Neutrophil (primary cell): ENCODE results near the gene FZD10.

Source experiments
- H3K27ac ChIP-seq: fragments of 200-600 bp; sonication (generic); 2 replicates; pipeline ENCODE4 v1.5.1; 2016; ENCODE audit warnings: mild to moderate bottlenecking, moderate library complexity
- H3K27me3 ChIP-seq: fragments of 200-600 bp; sonication (generic); 2 replicates; pipeline ENCODE4 v1.6.0; 2016; ENCODE audit warnings: mild to moderate bottlenecking
- H3K36me3 ChIP-seq: fragments of 200-600 bp; sonication (generic); 2 replicates; pipeline ENCODE4 v1.5.1; 2017
- H3K4me1 ChIP-seq, 2 experiments: fragments of 200-600 bp in 1 of 2; sonication (generic) in 1 of 2; 1 replicate in 1 of 2; 2 replicates in 1 of 2; pipeline versions ENCODE4 v1.5.1 to v1.6.1; 2013 to 2016; ENCODE audit warnings: low read depth in 1 of 2, low read length in 1 of 2, mild to moderate bottlenecking in 1 of 2, moderate library complexity in 1 of 2; ENCODE audit not compliant: control insufficient read depth in 1 of 2, insufficient read depth in 1 of 2
- H3K4me3 ChIP-seq, 2 experiments: fragments of 200-600 bp in 1 of 2; sonication (generic) in 1 of 2; 1 replicate in 1 of 2; 2 replicates in 1 of 2; pipeline ENCODE4 v1.5.1; 2013 to 2016; ENCODE audit warnings: low read depth in 1 of 2, low read length in 1 of 2, mild to moderate bottlenecking in 1 of 2, moderate library complexity in 1 of 2
- H3K9me3 ChIP-seq: fragments of 200-600 bp; sonication (generic); 2 replicates; pipeline ENCODE4 v1.5.1; 2016
- CTCF ChIP-seq: fragments of 200-600 bp; sonication (generic); IDR thresholded peaks from 2 replicates; pipeline ENCODE4 v1.5.1; 2016; ENCODE audit warnings: antibody characterized with exemption

FZD10 gene

GRCh38 chr12:130166306-130166705 is 4.0 kb downstream of the FZD10 start:
- no peak overlapping the region for H3K4me3 ChIP-seq
- no peaks in the 10 kb centered on the region for H3K9me3 ChIP-seq
- H3K27me3 ChIP-seq: peaks cover 74% of the 10 kb centered on the region
- no peak for TF ChIP-seq CTCF
- H3K4me1 ChIP-seq: no peaks in the 10 kb centered on the region
- H3K36me3 ChIP-seq: no peaks in the 10 kb centered on the region
- no peak overlapping the region for H3K27ac ChIP-seq

GRCh38 chr12:130167537-130167936 is 5.3 kb downstream of the FZD10 start:
- Histone ChIP-seq H3K27me3 (peaks cover 62% of the 10 kb centered on the region), H3K4me1 (no peaks in the 10 kb centered on the region), H3K27ac (no peak overlapping the region), H3K9me3 (no peaks in the 10 kb centered on the region), H3K36me3 (no peaks in the 10 kb centered on the region), H3K4me3 (no peak overlapping the region)
- no peak for TF ChIP-seq CTCF

- Histone ChIP-seq H3K9me3 (no peaks in the 10 kb centered on the region), H3K27ac (no peak overlapping the region), H3K27me3 (peaks cover 45% of the 10 kb centered on the region), H3K36me3 (no peaks in the 10 kb centered on the region), H3K4me1 (no peaks in the 10 kb centered on the region), H3K4me3 (no peak overlapping the region)
- TF ChIP-seq CTCF: no peak
These were observed 7.0 kb downstream of the FZD10 start for GRCh38 chr12:130169256-130169655.

GRCh38 chr12:130169924-130170323 is 7.7 kb downstream of the FZD10 start:
- H3K4me1 ChIP-seq: no peaks in the 10 kb centered on the region
- H3K36me3 ChIP-seq: no peaks in the 10 kb centered on the region
- peaks cover 38% of the 10 kb centered on the region for H3K27me3 ChIP-seq
- no peak overlapping the region for H3K27ac ChIP-seq
- H3K9me3 ChIP-seq: no peaks in the 10 kb centered on the region
- H3K4me3 ChIP-seq: no peak overlapping the region
- no peak for TF ChIP-seq CTCF

- H3K27me3 ChIP-seq: peaks cover 31% of the 10 kb centered on the region
These were observed 8.3 kb downstream of the FZD10 start for GRCh38 chr12:130170611-130171010.

More at GRCh38 chr12:130170611-130171010, 8.3 kb downstream of the FZD10 start:
- Histone ChIP-seq H3K4me3 (no peak overlapping the region), H3K36me3 (no peaks in the 10 kb centered on the region), H3K27ac (no peak overlapping the region), H3K9me3 (no peaks in the 10 kb centered on the region), H3K4me1 (no peaks in the 10 kb centered on the region)
- no peak for TF ChIP-seq CTCF
